Adipocyte (in vitro differentiated cells): ENCODE data around the gene KCNG2.

Experiments
- DNase-seq: peaks from one replicate; pipeline ENCODE4 v3.0.0-alpha.2; 2015; ENCODE audit warnings: low read depth
- H3K27me3 ChIP-seq: replicated peaks from 2 replicates; pipeline ENCODE4 v1.7.0; 2013; ENCODE audit warnings: mild to moderate bottlenecking, low read length, moderate library complexity; ENCODE audit not compliant: control insufficient read depth, insufficient read depth
- H3K36me3 ChIP-seq: 2 replicates; pipeline ENCODE4 v1.7.0; 2013; ENCODE audit warnings: low read length, mild to moderate bottlenecking, moderate library complexity; ENCODE audit not compliant: control insufficient read depth, insufficient read depth, severe bottlenecking
- H3K4me1 ChIP-seq: 2 replicates; pipeline ENCODE4 v1.7.0; 2013; ENCODE audit warnings: mild to moderate bottlenecking, low read length, moderate library complexity; ENCODE audit not compliant: control insufficient read depth, insufficient read depth
- H3K4me3 ChIP-seq: 2 replicates; pipeline ENCODE4 v1.7.0; 2013; ENCODE audit warnings: mild to moderate bottlenecking, low read length, moderate library complexity
- H3K9ac ChIP-seq: 2 replicates; pipeline ENCODE4 v1.7.0; 2013; ENCODE audit warnings: mild to moderate bottlenecking, low read length, moderate library complexity
- H3K9me3 ChIP-seq: 2 replicates; pipeline ENCODE4 v1.7.0; 2013; ENCODE audit warnings: mild to moderate bottlenecking, low read length, moderate library complexity; ENCODE audit not compliant: control insufficient read depth

Gene KCNG2

GRCh38 chr18:79817607-79817998 lies 19.9 kb downstream of the KCNG2 start:
- H3K27me3 ChIP-seq, result peaks cover 46% of the 10 kb centered on the region
- H3K36me3 ChIP-seq, result no peaks in the 10 kb centered on the region
- H3K9me3 ChIP-seq, result no peaks in the 10 kb centered on the region
- H3K4me1 ChIP-seq, result no peaks in the 10 kb centered on the region
- DNase-seq, result no peak
- H3K9ac ChIP-seq, result no peak overlapping the region
- no peak overlapping the region for H3K4me3 ChIP-seq

- Histone ChIP-seq H3K4me3 (no peak overlapping the region), H3K36me3 (no peaks in the 10 kb centered on the region), H3K9ac (no peak overlapping the region), H3K27me3 (peaks cover 50% of the 10 kb centered on the region), H3K9me3 (no peaks in the 10 kb centered on the region), H3K4me1 (no peaks in the 10 kb centered on the region)
- no peak for DNase-seq
Observed at GRCh38 chr18:79818036-79818435, 20.3 kb downstream of the KCNG2 start.

DNA sequence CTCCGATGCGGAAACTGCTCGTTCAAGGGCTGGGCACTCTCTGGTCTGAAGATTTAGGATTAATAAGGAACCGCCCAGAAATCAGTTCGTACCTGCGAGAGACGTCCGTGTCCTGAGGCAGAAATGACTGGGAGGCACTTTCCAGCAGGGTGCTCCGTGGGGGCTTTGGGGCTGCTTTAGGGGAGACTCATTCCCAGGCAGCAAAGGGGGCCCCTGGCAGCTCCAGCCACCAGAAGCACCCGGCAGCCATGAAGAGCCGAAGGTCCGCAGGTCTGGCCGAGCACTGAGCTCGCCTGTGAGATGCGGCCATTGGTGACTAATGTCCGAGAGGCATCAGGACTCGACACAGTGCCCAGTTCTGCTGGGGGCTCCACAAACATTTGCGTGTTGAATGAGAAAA lies 20.9 kb downstream of the KCNG2 start:
- peaks cover 48% of the 10 kb centered on the region for H3K27me3 ChIP-seq
- DNase-seq, result no peak

DNA sequence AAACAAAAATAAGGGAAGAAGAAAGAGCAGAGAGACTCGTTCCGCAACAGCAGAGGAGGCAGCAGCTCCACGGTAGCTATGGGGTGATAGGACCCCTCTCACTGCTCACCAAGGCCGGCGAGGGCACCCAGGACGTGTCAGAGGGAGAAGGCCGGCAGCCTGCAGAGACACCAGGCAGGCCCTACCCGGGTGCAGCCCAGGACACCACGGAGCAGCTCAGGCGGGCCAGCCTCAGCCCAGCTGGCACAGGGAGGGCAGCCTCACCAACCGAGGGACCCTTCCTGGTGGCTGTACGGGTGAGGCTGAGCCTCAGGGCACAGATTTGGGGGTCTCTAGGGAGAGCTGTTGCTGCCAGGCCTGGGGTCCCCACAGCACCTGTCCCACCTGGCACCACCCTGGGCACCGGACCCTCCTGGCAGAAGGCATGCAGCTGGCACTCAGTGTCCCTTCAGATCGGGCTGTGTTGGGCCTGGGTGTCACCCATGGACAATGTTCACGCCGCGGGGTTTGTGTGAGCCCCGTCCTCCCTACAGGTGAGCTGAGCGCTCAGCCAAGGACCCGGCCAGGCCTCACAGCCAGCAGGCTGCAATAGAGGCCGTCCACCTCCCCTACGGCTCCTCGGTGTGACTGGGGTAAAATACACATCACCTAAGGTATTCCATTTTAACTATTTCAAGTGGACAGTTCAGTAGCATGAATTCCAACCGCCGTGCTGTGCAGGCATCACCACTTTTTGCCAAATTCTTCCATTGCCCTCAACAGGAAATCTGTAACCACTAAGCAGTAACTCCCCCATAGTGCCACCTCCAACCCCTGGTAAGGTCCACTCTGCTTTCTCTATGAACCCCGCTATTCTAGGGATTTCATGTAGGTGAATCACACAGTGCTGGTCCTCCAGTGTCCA lies 21.6 kb downstream of the KCNG2 start:
- Histone ChIP-seq H3K9ac (no peak overlapping the region), H3K36me3 (no peaks in the 10 kb centered on the region), H3K4me1 (no peaks in the 10 kb centered on the region), H3K9me3 (no peaks in the 10 kb centered on the region), H3K27me3 (peaks cover 41% of the 10 kb centered on the region), H3K4me3 (no peak overlapping the region)
- DNase-seq, result no peak

More for the DNA sequence above, 20.9 kb downstream of the KCNG2 start:
- Histone ChIP-seq H3K4me3 (no peak overlapping the region), H3K4me1 (no peaks in the 10 kb centered on the region), H3K9ac (no peak overlapping the region), H3K9me3 (no peaks in the 10 kb centered on the region), H3K36me3 (no peaks in the 10 kb centered on the region)

GRCh38 chr18:79819968-79820351 lies 22.2 kb downstream of the KCNG2 start:
- Histone ChIP-seq H3K9ac (no peak overlapping the region), H3K4me3 (no peak overlapping the region), H3K36me3 (no peaks in the 10 kb centered on the region), H3K4me1 (no peaks in the 10 kb centered on the region), H3K9me3 (no peaks in the 10 kb centered on the region), H3K27me3 (peaks cover 44% of the 10 kb centered on the region)
- no peak for DNase-seq

GRCh38 chr18:79823120-79823519 lies 25.4 kb downstream of the KCNG2 start:
- Histone ChIP-seq H3K9me3 (no peaks in the 10 kb centered on the region), H3K9ac (no peak overlapping the region)
- DNase-seq, result no peak

GRCh38 chr18:79825913-79826312 lies 28.2 kb downstream of the KCNG2 start:
- H3K4me1 ChIP-seq, result no peaks in the 10 kb centered on the region
- no peaks in the 10 kb centered on the region for H3K36me3 ChIP-seq
- H3K9ac ChIP-seq, result no peak overlapping the region
- H3K9me3 ChIP-seq, result no peaks in the 10 kb centered on the region
- peaks cover 11% of the 10 kb centered on the region for H3K27me3 ChIP-seq
- no peak overlapping the region for H3K4me3 ChIP-seq
- DNase-seq, result no peak

More at GRCh38 chr18:79823120-79823519, 25.4 kb downstream of the KCNG2 start:
- H3K27me3 ChIP-seq, result peaks cover 20% of the 10 kb centered on the region
- no peak overlapping the region for H3K4me3 ChIP-seq
- H3K4me1 ChIP-seq, result no peaks in the 10 kb centered on the region
- no peaks in the 10 kb centered on the region for H3K36me3 ChIP-seq

- peaks cover 11% of the 10 kb centered on the region for H3K27me3 ChIP-seq
- no peak overlapping the region for H3K4me3 ChIP-seq
Observed at GRCh38 chr18:79826966-79827365, 29.2 kb downstream of the KCNG2 start.

GRCh38 chr18:79828258-79828657 lies 30.5 kb downstream of the KCNG2 start:
- H3K36me3 ChIP-seq, result no peaks in the 10 kb centered on the region
- H3K27me3 ChIP-seq, result peaks cover 6% of the 10 kb centered on the region
- no peak overlapping the region for H3K9ac ChIP-seq
- no peak overlapping the region for H3K4me3 ChIP-seq
- no peaks in the 10 kb centered on the region for H3K9me3 ChIP-seq
- H3K4me1 ChIP-seq, result no peaks in the 10 kb centered on the region
- no peak for DNase-seq

More at GRCh38 chr18:79826966-79827365, 29.2 kb downstream of the KCNG2 start:
- Histone ChIP-seq H3K9ac (no peak overlapping the region), H3K9me3 (no peaks in the 10 kb centered on the region), H3K4me1 (no peaks in the 10 kb centered on the region), H3K36me3 (no peaks in the 10 kb centered on the region)
- no peak for DNase-seq

GRCh38 chr18:79829136-79829854 lies 31.6 kb downstream of the KCNG2 start:
- Histone ChIP-seq H3K36me3 (no peaks in the 10 kb centered on the region), H3K4me1 (no peaks in the 10 kb centered on the region), H3K4me3 (no peak overlapping the region), H3K9me3 (no peaks in the 10 kb centered on the region), H3K9ac (no peak overlapping the region), H3K27me3 (peaks cover 6% of the 10 kb centered on the region)
- DNase-seq, result no peak

DNA sequence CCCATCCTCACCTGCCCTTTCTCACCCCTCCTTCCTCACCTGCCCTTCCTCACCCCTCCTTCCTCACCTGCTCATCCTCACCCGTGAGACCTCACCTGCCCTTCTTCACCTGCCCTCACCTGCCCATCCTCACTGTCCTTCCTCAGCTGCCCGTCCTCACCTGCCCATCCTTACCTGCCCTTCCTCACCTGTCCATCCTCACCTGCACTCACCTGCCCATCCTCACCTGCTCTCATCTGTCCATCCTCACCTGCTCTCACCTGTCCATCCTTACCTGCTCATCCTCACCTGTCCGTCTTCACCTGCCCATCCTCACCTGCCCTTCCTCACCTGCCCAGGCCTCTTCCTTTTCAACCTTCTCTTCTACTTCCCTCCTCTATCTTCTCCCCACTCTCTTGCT lies 34.4 kb downstream of the KCNG2 start:
- no peak for DNase-seq
- no peaks in the 10 kb centered on the region for H3K4me1 ChIP-seq
- no peaks in the 10 kb centered on the region for H3K9me3 ChIP-seq
- H3K9ac ChIP-seq, result no peak overlapping the region
- H3K27me3 ChIP-seq, result peaks cover 6% of the 10 kb centered on the region
- H3K36me3 ChIP-seq, result no peaks in the 10 kb centered on the region
- no peak overlapping the region for H3K4me3 ChIP-seq
